ENCODE results near the gene CAPN14. TPM values are rescaled to one million over a fixed set of nuclear protein-coding genes. Genes with fewer than 3 reads are reported as not detected.

The CAPN14 gene
- total RNA-seq, 1 experiment from 2014 or later, result not detected

GRCh38 chr2:31231571-31232302 is 14.4 kb upstream of the CAPN14 start:
- POLR2A ChIA-PET, result no interaction called here
- H3K36me3 ChIP-seq (ENCODE audit: control insufficient read depth in 1 of 2, insufficient read depth in 2 of 2, low read length in 2 of 2), result no peaks in the 10 kb centered on the region
- H3K9me2 ChIP-seq (ENCODE audit: insufficient read depth), result no peaks in the 10 kb centered on the region
- DNase-seq (ENCODE audit: low read depth, low spot score), result no peak
- no peaks in the 10 kb centered on the region for H3K9me3 ChIP-seq (ENCODE audit: control insufficient read depth in 1 of 2, insufficient read depth in 1 of 2, low read depth in 1 of 2, low read length in 2 of 2)
- no peak for TF ChIP-seq ZFX (IDR thresholded peaks at IDR 0.05)
- TF ChIP-seq ATF3 (IDR thresholded peaks at IDR 0.05), result no peak
- TF ChIP-seq FOSL1 (IDR thresholded peaks at IDR 0.05; ENCODE audit: low read depth), result no peak
- TF ChIP-seq EGR1 (IDR thresholded peaks at IDR 0.05; ENCODE audit: low read depth), result no peak
- TF ChIP-seq TCF7L2 (IDR thresholded peaks at IDR 0.05; ENCODE audit: borderline replicate concordance, extremely low read depth, insufficient read depth, insufficient read length), result no peak
- no peak for TF ChIP-seq POLR2AphosphoS5 (IDR thresholded peaks at IDR 0.05; ENCODE audit: low read depth, low read length)
- no peak for TF ChIP-seq EZH2phosphoT487 (IDR thresholded peaks at IDR 0.05; ENCODE audit: borderline replicate concordance)
- TF ChIP-seq EZH2 (IDR thresholded peaks at IDR 0.05), result no peak
- TF ChIP-seq YY1 (IDR thresholded peaks at IDR 0.05; ENCODE audit: extremely low read depth, insufficient replicate concordance, low read depth, low read length), result no peak
- TF ChIP-seq CBX3 (IDR thresholded peaks at IDR 0.05; ENCODE audit: low read depth), result no peak
- TF ChIP-seq JUND (IDR thresholded peaks at IDR 0.05), result no peak
- TF ChIP-seq ELF1 (IDR thresholded peaks at IDR 0.05; ENCODE audit: borderline replicate concordance, low read depth), result no peak
- TF ChIP-seq RAD21 (IDR thresholded peaks at IDR 0.05; ENCODE audit: low read depth), result no peak
- no peak for TF ChIP-seq ZBTB33 (IDR thresholded peaks at IDR 0.05; ENCODE audit: extremely low read depth, insufficient replicate concordance, low read length)
- no peak for TF ChIP-seq CEBPB (IDR thresholded peaks at IDR 0.05; ENCODE audit: low read depth)
- no peak for TF ChIP-seq SP1 (IDR thresholded peaks at IDR 0.05; ENCODE audit: low read depth)
- TF ChIP-seq MAX (IDR thresholded peaks at IDR 0.05), result no peak
- BruUV-seq (replicated peaks), result no TSS peak
- no peak overlapping the region for H3K4me3 ChIP-seq (replicated peaks in 1 of 2; ENCODE audit: low read depth in 1 of 2, low read length in 2 of 2)
- no peak overlapping the region for H3K27ac ChIP-seq (ENCODE audit: low read depth, low read length)
- CTCF ChIA-PET, result no interaction called here
- no peaks in the 10 kb centered on the region for H3K79me2 ChIP-seq (ENCODE audit: insufficient read depth, low read length)
- H4K20me1 ChIP-seq (ENCODE audit: insufficient read depth), result no peaks in the 10 kb centered on the region
- ATAC-seq, result no peak
- H3K9ac ChIP-seq (ENCODE audit: low read length), result no peak overlapping the region
- H3K27me3 ChIP-seq (ENCODE audit: insufficient read depth, low read length), result peaks cover 33% of the 10 kb centered on the region
- RAD21 ChIA-PET (ENCODE audit: low non-redundant PET in 1 of 2, low total read pairs in 2 of 2, uncharacterized antibody in 2 of 2, unreplicated experiment in 2 of 2), result no interaction called here
- H2AFZ ChIP-seq (ENCODE audit: low read depth, low read length, poor library complexity, severe bottlenecking), result no peak overlapping the region
- intact Hi-C loops (cut with micrococcal nuclease), result no loop called here
- H3K4me1 ChIP-seq (ENCODE audit: control insufficient read depth in 1 of 2, insufficient read depth in 2 of 2, low read length in 2 of 2), result no peaks in the 10 kb centered on the region
- no peak overlapping the region for H3K4me2 ChIP-seq (ENCODE audit: low read length)
